Thoracic aorta (tissue), 2 donors: ENCODE measurements around the gene FOXP1. TPM values are rescaled to one million over a fixed set of nuclear protein-coding genes. Genes with fewer than 3 reads are reported as not detected.

Source experiments
- ATAC-seq: fragments of 150-250 bp; one replicate; pipeline ENCODE4 v1.8.0; 2017; ENCODE audit warnings: low read depth; ENCODE audit not compliant: insufficient number of reproducible peaks, low FRiP score
- DNase-seq: peaks from one replicate; pipeline ENCODE4 v3.0.0-alpha.2; 2020; ENCODE audit warnings: low spot score
- H3K27ac ChIP-seq, 2 donors: fragments of 200-600 bp; sonication (generic); 1 replicate in 1 of 2; 2 replicates in 1 of 2; pipeline ENCODE4 v1.5.1; 2016; ENCODE audit warnings: mild to moderate bottlenecking in 2 of 2, moderate library complexity in 2 of 2
- H3K27me3 ChIP-seq: fragments of 200-600 bp; sonication (generic); replicated peaks from 2 replicates; pipeline ENCODE4 v1.6.0; 2016; ENCODE audit warnings: mild to moderate bottlenecking; ENCODE audit not compliant: insufficient read depth
- H3K36me3 ChIP-seq: fragments of 200-600 bp; sonication (generic); one replicate; pipeline ENCODE4 v1.5.1; 2016
- H3K4me1 ChIP-seq, 2 donors: fragments of 200-600 bp; sonication (generic); 1 replicate in 1 of 2; 2 replicates in 1 of 2; pipeline versions ENCODE4 v1.5.1 to v1.6.0; 2016; ENCODE audit warnings: low read depth in 2 of 2, mild to moderate bottlenecking in 1 of 2; ENCODE audit not compliant: control insufficient read depth in 1 of 2
- H3K4me3 ChIP-seq: fragments of 200-600 bp; sonication (generic); 2 replicates; pipeline ENCODE4 v1.5.1; 2016; ENCODE audit warnings: mild to moderate bottlenecking
- H3K9me3 ChIP-seq: fragments of 200-600 bp; sonication (generic); 2 replicates; pipeline ENCODE4 v1.5.1; 2016
- CTCF ChIP-seq: fragments of 200-600 bp; sonication (generic); IDR thresholded peaks from one replicate; pipeline ENCODE4 v1.5.1; 2019; ENCODE audit warnings: antibody characterized with exemption
- total RNA-seq, 2 donors: library from RNA; depleted of rRNA; stranded (reverse); fragments of >200 nt; gene quantifications; one replicate each; pipeline versions ENCODE4 v1.1.0 to v1.2.3, GENCODE V29; 2016

Gene FOXP1
- total RNA-seq, 2 donors from 2014 or later = 176 to 255 TPM

- Histone ChIP-seq H3K9me3 (no peaks in the 10 kb centered on the region), H3K27ac (peak overlapping the region; percentile 75 to 92), H3K36me3 (no peaks in the 10 kb centered on the region), H3K4me3 (peak overlapping the region; percentile 47), H3K27me3 (no peaks in the 10 kb centered on the region), H3K4me1 (peaks cover 14 to 57% of the 10 kb centered on the region in 2 donors)
- DNase-seq (no peak), ATAC-seq (no peak)
- no peak for TF ChIP-seq CTCF
Measured at GRCh38 chr3:71135373-71136088, 448.0 kb downstream of the FOXP1 start.

GRCh38 chr3:71134521-71134920 is 449.0 kb downstream of the FOXP1 start:
- Histone ChIP-seq H3K27ac (peak overlapping the region; percentile 75 to 92), H3K36me3 (no peaks in the 10 kb centered on the region), H3K4me1 (peaks cover 14 to 57% of the 10 kb centered on the region in 2 donors), H3K27me3 (no peaks in the 10 kb centered on the region), H3K9me3 (no peaks in the 10 kb centered on the region), H3K4me3 (peak overlapping the region; percentile 47)
- TF ChIP-seq CTCF = no peak
- ATAC-seq (no peak), DNase-seq (no peak)

DNA sequence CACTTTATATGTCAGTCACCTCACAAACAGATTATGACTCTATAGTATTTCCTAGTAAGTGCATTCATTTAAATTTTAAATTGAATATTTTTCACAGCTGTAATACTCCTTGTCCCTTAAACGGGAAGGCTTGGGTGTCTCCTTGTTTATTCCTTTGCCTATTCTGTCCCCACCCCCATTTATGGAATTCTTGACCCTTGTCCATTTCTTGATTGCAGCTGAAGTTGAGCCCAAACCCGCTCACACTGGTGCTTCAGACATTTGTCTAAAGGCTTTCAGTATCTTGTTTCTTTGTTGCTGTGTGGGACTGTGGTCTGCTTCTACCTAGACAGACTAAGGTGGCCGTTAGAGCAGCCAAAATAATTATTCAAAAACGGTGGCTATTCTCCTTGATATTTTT is 449.7 kb downstream of the FOXP1 start:
- ATAC-seq = no peak

DNA sequence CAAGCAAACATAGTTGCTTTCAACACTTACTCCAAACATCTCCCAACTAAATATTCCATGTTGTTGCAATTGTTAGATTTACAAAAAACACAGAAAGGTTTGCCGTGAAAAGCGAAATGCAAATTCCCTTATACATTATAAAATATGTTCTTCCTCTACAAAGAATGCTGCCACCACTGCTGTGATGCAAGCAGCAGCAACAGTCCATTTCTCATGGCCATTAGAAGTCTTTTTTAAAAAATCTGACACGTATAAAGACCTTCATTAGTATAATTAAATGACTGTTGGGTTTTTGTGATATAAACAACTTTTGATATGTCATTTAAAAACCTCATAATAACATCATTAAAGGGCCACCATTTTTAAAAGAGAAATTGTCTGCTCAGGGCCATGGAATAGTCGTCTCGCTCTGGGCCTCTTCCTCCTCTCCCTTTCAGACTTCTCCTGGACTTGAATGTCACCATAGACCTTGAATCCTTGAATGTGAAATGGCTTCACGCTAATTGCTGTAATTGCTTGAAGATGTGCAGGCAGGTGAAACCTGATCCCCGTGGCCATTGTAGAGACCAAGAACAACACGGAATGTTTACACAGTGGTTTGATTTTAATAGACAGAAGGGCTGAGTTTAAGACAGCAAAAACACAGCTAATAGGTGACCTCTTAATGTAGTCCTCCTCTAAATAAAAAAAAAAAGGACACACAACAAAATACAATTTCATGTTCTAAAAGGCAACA is 450.4 kb downstream of the FOXP1 start:
- no peak for TF ChIP-seq CTCF
- ATAC-seq (no peak), DNase-seq (no peak)
- Histone ChIP-seq H3K27me3 (no peaks in the 10 kb centered on the region), H3K9me3 (no peaks in the 10 kb centered on the region), H3K36me3 (no peaks in the 10 kb centered on the region), H3K4me3 (no peak overlapping the region), H3K27ac (peak overlapping the region; percentile 92 to 93), H3K4me1 (peaks cover 17 to 54% of the 10 kb centered on the region in 2 donors)

More for the DNA sequence above, 449.7 kb downstream of the FOXP1 start:
- Histone ChIP-seq H3K27ac (peak overlapping the region; percentile 75 to 92), H3K36me3 (no peaks in the 10 kb centered on the region), H3K27me3 (no peaks in the 10 kb centered on the region), H3K4me3 (peak overlapping the region; percentile 47), H3K4me1 (peaks cover 14 to 54% of the 10 kb centered on the region in 2 donors), H3K9me3 (no peaks in the 10 kb centered on the region)
- no peak for DNase-seq
- no peak for TF ChIP-seq CTCF
